HG03025 (cell line): Measurements from ENCODE around the gene CSGALNACT2.
"Not testable (repeated sequence)": the region's sequence is repeated elsewhere in the genome, so short reads cannot be mapped to it uniquely, and the experiment has no call there.

Experiments used
- ATAC-seq: cut with Tn5 transposase; IDR thresholded peaks from one replicate; pipeline ENCODE4 v1.9.1; 2021; ENCODE audit warnings: mild to moderate bottlenecking, moderate library complexity; ENCODE audit not compliant: unreplicated experiment, low FRiP score

The CSGALNACT2 gene

GRCh38 chr10:43211030-43211429 is 72.8 kb downstream of the CSGALNACT2 start:
- no peak for ATAC-seq

GRCh38 chr10:43211431-43212042 is 73.3 kb downstream of the CSGALNACT2 start:
- ATAC-seq = no peak

- no peak for ATAC-seq
Observed at GRCh38 chr10:43212043-43212721, 73.9 kb downstream of the CSGALNACT2 start.

GRCh38 chr10:43214071-43214955 is 76.1 kb downstream of the CSGALNACT2 start:
- no peak for ATAC-seq

- ATAC-seq = no peak
Observed at GRCh38 chr10:43214956-43215561, 76.8 kb downstream of the CSGALNACT2 start.

- no peak for ATAC-seq
Observed at GRCh38 chr10:43215758-43216455, 77.7 kb downstream of the CSGALNACT2 start.

GRCh38 chr10:43216931-43217562 is 78.8 kb downstream of the CSGALNACT2 start:
- ATAC-seq = no peak

GRCh38 chr10:43217563-43218205 is 79.4 kb downstream of the CSGALNACT2 start:
- no peak for ATAC-seq

GRCh38 chr10:43218206-43218950 is 80.1 kb downstream of the CSGALNACT2 start:
- no peak for ATAC-seq

- ATAC-seq = no peak
Observed at GRCh38 chr10:43218951-43219837, 80.9 kb downstream of the CSGALNACT2 start.

GRCh38 chr10:43219848-43220247 is 81.6 kb downstream of the CSGALNACT2 start:
- no peak for ATAC-seq

GRCh38 chr10:43220251-43220650 is 82.0 kb downstream of the CSGALNACT2 start:
- not testable (repeated sequence) for ATAC-seq

- no peak for ATAC-seq
Observed at GRCh38 chr10:43220657-43221418, 82.6 kb downstream of the CSGALNACT2 start.

- ATAC-seq = no peak
Observed at GRCh38 chr10:43221419-43222209, 83.4 kb downstream of the CSGALNACT2 start.

- ATAC-seq = no peak
Observed at GRCh38 chr10:43222210-43222720, 84.0 kb downstream of the CSGALNACT2 start.

GRCh38 chr10:43223056-43223455 is 84.8 kb downstream of the CSGALNACT2 start:
- ATAC-seq = no peak
